GM12878 (cell line): ENCODE measurements around the gene DUSP16. TPM values are rescaled to one million over a fixed set of nuclear protein-coding genes. Genes with fewer than 3 reads are reported as not detected.

Experiments used
- EP300 ChIP-seq, 2 experiments: fragments of 150-350 bp in 1 of 2; IDR thresholded peaks; 2 replicates each; pipeline ENCODE4 v1.6.1; 2011 to 2012; ENCODE audit warnings: low read depth in 2 of 2, low read length in 2 of 2, borderline replicate concordance in 1 of 2, improper control_type of control experiment in 1 of 2, inconsistent platforms in 1 of 2; ENCODE audit not compliant: control insufficient read depth in 1 of 2
- FOXM1 ChIP-seq: IDR thresholded peaks from 2 replicates; pipeline ENCODE4 v1.6.1; 2012; ENCODE audit warnings: low read depth, mild to moderate bottlenecking, inconsistent platforms, low read length, moderate library complexity
- HDAC2 ChIP-seq: fragments of 200-600 bp; sonication (generic); IDR thresholded peaks from 2 replicates; pipeline ENCODE4 v1.6.1; 2017
- HSF1 ChIP-seq: fragments of 150-350 bp; IDR thresholded peaks from 2 replicates; pipeline ENCODE4 v1.6.1; 2014; ENCODE audit warnings: mild to moderate bottlenecking, low read depth, low read length
- IRF3 ChIP-seq: fragments of 450-650 bp; IDR thresholded peaks from 2 replicates; pipeline ENCODE4 v1.6.1; 2014; ENCODE audit warnings: mild to moderate bottlenecking
- NRF1 ChIP-seq: conservative IDR thresholded peaks from 2 replicates; pipeline ENCODE4 v1.6.1; 2011; ENCODE audit warnings: mild to moderate bottlenecking, low read depth, low read length, improper control_type of control experiment
- POLR2AphosphoS2 ChIP-seq: IDR thresholded peaks from 2 replicates; pipeline ENCODE4 v1.6.1; 2011; ENCODE audit warnings: low read depth, mild to moderate bottlenecking, low read length, improper control_type of control experiment, moderate library complexity
- SMAD1 ChIP-seq: fragments of 450-650 bp; IDR thresholded peaks from 2 replicates; pipeline ENCODE4 v1.6.1; 2018; ENCODE audit warnings: mild to moderate bottlenecking, low read depth; ENCODE audit not compliant: partially characterized antibody
- STAT3 ChIP-seq: IDR thresholded peaks from 2 replicates; pipeline ENCODE4 v1.6.1; 2011; ENCODE audit warnings: low read depth, low read length, improper control_type of control experiment
- SUPT20H ChIP-seq: IDR thresholded peaks from 2 replicates; pipeline ENCODE4 v1.6.1; 2011; ENCODE audit warnings: low read depth, mild to moderate bottlenecking, low read length, moderate library complexity, borderline replicate concordance; ENCODE audit not compliant: control insufficient read depth
- YY1 ChIP-seq: IDR thresholded peaks from 2 replicates; pipeline ENCODE4 v1.6.1; 2011; ENCODE audit warnings: low read depth, mild to moderate bottlenecking, low read length
- ZBED1 ChIP-seq: IDR thresholded peaks from 2 replicates; pipeline ENCODE4 v1.6.1; 2016; ENCODE audit warnings: borderline replicate concordance
- ZBTB4 ChIP-seq: fragments of 450-650 bp; formaldehyde crosslinking; IDR thresholded peaks from 2 replicates; pipeline ENCODE4 v1.4.0; 2022; ENCODE audit warnings: mild to moderate bottlenecking, moderate library complexity
- ZNF207 ChIP-seq: fragments of 450-650 bp; IDR thresholded peaks from 2 replicates; pipeline ENCODE4 v1.6.1; 2014; ENCODE audit warnings: antibody characterized with exemption, mild to moderate bottlenecking, borderline replicate concordance
- ZNF687 ChIP-seq: fragments of 450-650 bp; IDR thresholded peaks from 2 replicates; pipeline ENCODE4 v1.6.1; 2017; ENCODE audit warnings: mild to moderate bottlenecking, moderate library complexity
- polyA plus RNA-seq, 11 experiments: library from polyadenylated mRNA; depleted of rRNA in 4 of 11; unstranded in 6 of 11; stranded (reverse) in 5 of 11; fragments of >200 nt; fragmentation: Nextera tagmentation in 4 of 11; fragmentation: Illumina TruSeq in 1 of 11; extraction: Ambion mirVana in 4 of 11; extraction: Trizol in 1 of 11; gene quantifications; 1 replicate in 1 of 11; 2 replicates in 10 of 11; pipeline versions ENCODE4 v1.2.1 to v1.2.3, GENCODE V29; 2011 to 2016; ENCODE audit warnings: inconsistent platforms in 2 of 11, missing spikeins in 2 of 11, low read depth in 1 of 11
- total RNA-seq, 4 experiments: library from RNA; depleted of rRNA in 3 of 4; stranded (reverse); fragments of >200 nt in 3 of 4; fragmentation: Illumina TruSeq in 1 of 4; extraction: Trizol in 1 of 4; gene quantifications; 2 replicates each; pipeline versions ENCODE4 v1.2.1 to v1.2.3, GENCODE V29; 2013 to 2021

The DUSP16 gene
- total and polyA plus RNA-seq, 10 of the 15 experiments (the other 5 are each of a cell fraction or from before 2014, with no cell fraction given) = 3.9 to 75.3 (median 26.8) TPM

- TF ChIP-seq IRF3 = no peak
- 0 out of 4 replicates have a peak, but pooled peaks of 1 of the 2 experiments have one; percentile 40 for TF ChIP-seq EP300 (IDR thresholded peaks at IDR 0.05; ENCODE audit: borderline replicate concordance in 1 of 2, control insufficient read depth in 1 of 2, low read depth in 2 of 2, low read length in 2 of 2)
- no peak for TF ChIP-seq SMAD1
- no peak for TF ChIP-seq HDAC2
- TF ChIP-seq SUPT20H = no peak
- peak; percentile 93 for TF ChIP-seq ZNF687
- TF ChIP-seq ZBTB4 (CRISPR knock-in tag) = no peak
- no peak for TF ChIP-seq STAT3
- TF ChIP-seq FOXM1 = no peak
- TF ChIP-seq HSF1 = no peak
- no peak for TF ChIP-seq NRF1
- TF ChIP-seq ZBED1 = no peak
- TF ChIP-seq YY1 = no peak; the same call in 1 of the 2 replicates
- no peak for TF ChIP-seq POLR2AphosphoS2
- 0 out of 2 replicates have a peak, but pooled peaks have one; percentile 26 for TF ChIP-seq ZNF207
These were observed 19.7 kb upstream of the DUSP16 start (continued) for GRCh38 chr12:12582193-12582881.
